NCI-H446 (cell line): ENCODE data around the gene HAUS5.
"Not testable (repeated sequence)": the region's sequence is repeated elsewhere in the genome, so short reads cannot be mapped to it uniquely, and the experiment has no call there.

Source experiments
- DNase-seq, 2 experiments: peaks; one replicate each; lab custom pipeline; 2025; lab: John Stamatoyannopoulos, UW

Gene HAUS5

GRCh38 chr19:35642798-35643254, 30.3 kb downstream of the HAUS5 start:
- DNase-seq: no peak

DNA sequence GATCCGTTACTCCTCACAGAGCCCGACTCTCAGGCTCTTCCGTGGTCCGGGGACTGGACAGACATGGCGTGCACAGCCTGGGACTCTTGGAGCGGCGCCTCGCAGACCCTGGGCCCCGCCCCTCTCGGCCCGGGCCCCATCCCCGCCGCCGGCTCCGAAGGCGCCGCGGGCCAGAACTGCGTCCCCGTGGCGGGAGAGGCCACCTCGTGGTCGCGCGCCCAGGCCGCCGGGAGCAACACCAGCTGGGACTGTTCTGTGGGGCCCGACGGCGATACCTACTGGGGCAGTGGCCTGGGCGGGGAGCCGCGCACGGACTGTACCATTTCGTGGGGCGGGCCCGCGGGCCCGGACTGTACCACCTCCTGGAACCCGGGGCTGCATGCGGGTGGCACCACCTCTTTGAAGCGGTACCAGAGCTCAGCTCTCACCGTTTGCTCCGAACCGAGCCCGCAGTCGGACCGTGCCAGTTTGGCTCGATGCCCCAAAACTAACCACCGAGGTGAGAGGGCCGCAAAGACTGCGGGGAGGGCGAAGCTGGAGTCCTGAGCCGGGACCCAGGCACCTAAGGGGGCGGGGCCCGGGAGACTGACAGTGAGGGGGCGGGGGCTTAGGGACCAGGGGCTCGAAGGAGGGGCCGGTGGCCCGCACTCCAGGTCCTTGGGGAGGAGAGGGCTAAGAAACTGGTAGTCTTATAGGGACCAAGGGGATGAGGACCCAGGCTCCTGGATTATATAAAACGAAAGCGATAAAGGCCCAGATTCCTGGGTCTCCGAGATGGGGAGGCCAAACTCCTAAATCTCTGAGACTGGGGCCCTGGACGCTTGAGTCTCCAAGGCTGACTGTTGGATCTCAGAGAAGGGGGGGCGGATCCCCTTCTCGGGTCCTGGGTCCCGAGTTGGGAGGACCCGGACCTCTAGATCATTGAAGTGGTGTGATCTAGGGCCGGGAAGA, 31.0 kb downstream of the HAUS5 start:
- DNase-seq: peak; percentile 71 to 86

GRCh38 chr19:35644206-35644986, 31.9 kb downstream of the HAUS5 start:
- peak in 1 of 2 experiments; percentile 71 for DNase-seq

GRCh38 chr19:35644987-35645679, 32.6 kb downstream of the HAUS5 start:
- peak in 1 of 2 experiments; percentile 30 for DNase-seq

DNA sequence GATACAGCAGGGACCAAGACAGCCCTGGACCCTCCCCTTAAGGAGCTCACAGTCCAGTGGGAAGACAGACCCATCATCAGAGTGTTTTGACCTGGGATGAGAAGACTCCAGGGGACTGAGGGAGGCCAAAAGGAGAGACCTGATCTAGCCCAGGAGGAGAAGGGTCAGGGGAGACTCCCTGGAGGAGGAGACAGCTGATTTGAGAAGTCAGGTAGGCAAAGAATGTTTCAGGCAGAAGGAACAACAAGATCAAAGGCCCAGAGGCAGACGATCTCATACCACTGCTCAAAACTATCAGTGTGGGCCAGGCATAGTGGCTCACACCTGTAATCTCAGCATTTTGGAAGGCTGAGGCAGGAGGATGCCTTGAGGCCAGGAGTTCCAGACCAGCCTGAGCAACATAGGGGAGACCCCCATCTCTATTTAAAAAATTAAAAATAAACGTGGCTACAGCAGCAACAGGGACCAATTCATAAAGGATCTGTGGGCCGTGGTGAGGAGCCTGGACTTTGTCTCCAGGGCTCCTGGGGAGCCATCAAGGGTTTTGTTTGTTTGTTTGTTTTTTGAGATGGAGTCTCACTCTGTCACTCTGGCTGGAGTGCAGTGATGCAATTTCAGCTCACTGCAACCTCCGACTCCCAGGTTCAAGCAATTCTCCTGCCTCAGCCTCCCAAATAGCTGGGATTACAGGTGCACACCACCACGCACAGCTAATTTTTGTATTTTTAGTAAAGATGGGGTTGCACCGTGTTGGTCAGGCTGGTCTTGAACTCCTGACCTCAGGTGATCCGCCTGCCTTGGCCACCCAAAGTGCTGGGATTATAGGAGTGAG, 33.4 kb downstream of the HAUS5 start:
- no peak for DNase-seq

GRCh38 chr19:35648017-35648961, 35.8 kb downstream of the HAUS5 start, which contains the start of gene COX6B1:
Gene COX6B1, plus strand, starts transcription at chr19:35648323. Its CDS starts 2,921 bp downstream, at chr19:35651244.
- peak; percentile 94 to 99 for DNase-seq

- DNase-seq: no peak
Observed at GRCh38 chr19:35650581-35650980, 38.0 kb downstream of the HAUS5 start.

GRCh38 chr19:35654828-35655227, 42.3 kb downstream of the HAUS5 start:
- DNase-seq: not testable (repeated sequence)

- DNase-seq: no peak
Observed at GRCh38 chr19:35655600-35655999, 43.1 kb downstream of the HAUS5 start.

- DNase-seq: no peak
Observed at GRCh38 chr19:35656700-35657099, 44.2 kb downstream of the HAUS5 start.

GRCh38 chr19:35657904-35658700, 45.6 kb downstream of the HAUS5 start:
- no peak for DNase-seq

DNA sequence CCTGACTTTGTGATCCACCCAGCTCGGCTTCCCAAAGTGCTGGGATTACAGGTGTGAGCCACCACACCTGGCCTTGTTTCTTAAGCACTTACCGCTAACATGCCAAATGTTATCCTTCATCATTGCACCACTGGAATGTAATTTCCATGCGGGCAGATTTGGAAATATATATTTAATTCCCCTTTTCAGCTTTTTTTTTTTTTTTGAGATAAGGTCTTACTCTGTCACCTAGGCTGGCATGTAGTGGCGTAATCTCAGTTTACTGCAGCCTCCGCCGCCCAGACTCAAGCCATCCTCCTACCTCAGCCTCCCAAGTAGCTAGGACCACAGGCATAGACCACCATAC, 49.4 kb downstream of the HAUS5 start:
- DNase-seq: no peak

- no peak for DNase-seq
Observed at GRCh38 chr19:35663981-35664380, 51.4 kb downstream of the HAUS5 start.

DNA sequence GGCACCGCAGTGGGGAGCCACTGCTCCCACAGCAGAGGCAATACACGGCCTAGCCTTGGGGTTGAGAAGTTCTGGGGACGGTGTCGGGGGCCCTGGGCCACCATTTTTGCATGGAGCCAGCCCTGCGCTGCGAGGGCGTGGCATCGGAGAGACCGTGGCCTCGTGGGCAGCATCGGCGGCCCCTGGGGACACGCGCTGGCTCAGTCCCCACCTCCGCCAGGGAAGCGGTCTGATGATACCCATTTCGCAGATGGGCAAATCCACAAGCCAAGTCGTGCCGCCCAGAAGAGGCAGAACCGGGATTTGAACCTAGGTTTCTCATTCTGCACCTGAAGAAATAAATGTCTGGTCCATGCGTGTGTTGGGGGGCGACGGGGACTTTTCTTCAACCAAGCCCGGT, 52.6 kb downstream of the HAUS5 start:
- no peak for DNase-seq

GRCh38 chr19:35665604-35666003, 53.1 kb downstream of the HAUS5 start:
- no peak for DNase-seq

DNA sequence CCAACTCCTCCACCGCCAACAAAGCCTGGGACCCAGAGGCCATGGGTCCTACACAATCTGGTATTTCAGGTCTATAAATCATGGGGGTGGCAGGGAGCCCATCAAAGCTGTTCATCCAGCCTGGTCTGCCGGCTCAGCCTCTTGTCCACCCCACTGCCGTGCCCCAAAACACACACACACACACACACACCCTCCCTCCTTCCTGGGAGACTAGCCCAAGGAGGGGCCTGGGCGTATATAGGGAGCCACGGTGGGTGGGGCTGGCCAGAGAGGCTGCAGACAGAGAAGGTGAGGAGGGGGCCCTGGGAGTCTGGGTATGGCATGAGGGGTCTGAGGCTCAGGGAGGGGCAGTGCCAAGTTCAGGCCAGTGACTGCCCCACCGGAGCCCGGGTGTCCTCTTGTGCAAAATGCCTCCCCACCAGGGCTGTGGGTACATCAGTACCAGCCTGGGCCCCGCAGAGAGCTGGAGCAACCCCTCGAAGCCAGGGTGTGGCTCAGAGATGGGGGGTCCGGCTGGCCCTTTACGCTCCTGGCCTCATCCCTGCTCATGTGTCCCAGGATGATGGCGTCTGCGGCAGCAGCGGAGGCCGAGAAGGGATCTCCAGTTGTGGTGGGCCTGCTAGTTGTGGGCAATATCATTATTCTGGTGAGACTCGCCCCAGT, 53.8 kb downstream of the HAUS5 start, which contains the start of gene UPK1A:
Gene UPK1A (plus strand): TSS at position 267 of the 663 bp plus-strand sequence. CDS start 296 bp downstream, at position 563.
- no peak for DNase-seq

- DNase-seq: no peak
Observed at GRCh38 chr19:35669566-35669965, 57.0 kb downstream of the HAUS5 start.

GRCh38 chr19:35669974-35670373, 57.4 kb downstream of the HAUS5 start:
- no peak for DNase-seq

GRCh38 chr19:35670686-35671085, 58.2 kb downstream of the HAUS5 start:
- DNase-seq: no peak
